OCI-LY1 (cell line): Measurements from ENCODE around the gene CRTC3.
"Not testable (repeated sequence)": the region's sequence is repeated elsewhere in the genome, so short reads cannot be mapped to it uniquely, and the experiment has no call there.

Source experiments
- H2AFZ ChIP-seq: fragments of 200-600 bp; sonication (generic), shearing (Covaris generic); 2 replicates; pipeline ENCODE4 v1.6.0; 2014; ENCODE audit warnings: antibody characterized with exemption, mild to moderate bottlenecking, low read length
- H3F3A ChIP-seq: fragments of 200-600 bp; sonication (generic), shearing (Covaris generic); 2 replicates; pipeline ENCODE4 v1.6.0; 2014; ENCODE audit warnings: mild to moderate bottlenecking, antibody characterized with exemption, low read length, moderate library complexity; ENCODE audit not compliant: insufficient read depth
- H3K27ac ChIP-seq: fragments of 200-600 bp; sonication (generic); 2 replicates; pipeline ENCODE4 v1.5.1; 2014; ENCODE audit warnings: low read length, mixed run types, mild to moderate bottlenecking, low read depth; ENCODE audit not compliant: poor library complexity, severe bottlenecking
- H3K27me3 ChIP-seq: fragments of 200-600 bp; sonication (generic); 2 replicates; pipeline ENCODE4 v1.6.0; 2014; ENCODE audit warnings: antibody characterized with exemption, mild to moderate bottlenecking, low read length, moderate library complexity; ENCODE audit not compliant: insufficient read depth
- H3K36me3 ChIP-seq: fragments of 200-600 bp; sonication (generic); 2 replicates; pipeline ENCODE4 v1.6.1; 2014; ENCODE audit warnings: mild to moderate bottlenecking, antibody characterized with exemption, low read length, moderate library complexity, mixed read lengths; ENCODE audit not compliant: insufficient read depth
- H3K4me1 ChIP-seq: fragments of 200-600 bp; sonication (generic); 2 replicates; pipeline ENCODE4 v1.5.1; 2014; ENCODE audit warnings: mild to moderate bottlenecking, low read length, moderate library complexity; ENCODE audit not compliant: insufficient read depth, severe bottlenecking
- H3K4me2 ChIP-seq: fragments of 200-600 bp; sonication (generic), shearing (Covaris generic); 2 replicates; pipeline ENCODE4 v1.6.1; 2014; ENCODE audit warnings: low read length
- H3K4me3 ChIP-seq: fragments of 200-600 bp; sonication (generic); 2 replicates; pipeline ENCODE4 v1.5.1; 2014; ENCODE audit warnings: low read length, low read depth, mild to moderate bottlenecking, mixed read lengths; ENCODE audit not compliant: poor library complexity, severe bottlenecking
- H3K79me2 ChIP-seq: fragments of 200-600 bp; shearing (Covaris generic); 2 replicates; pipeline ENCODE4 v1.6.1; 2016; ENCODE audit warnings: mixed run types, low read length, mixed read lengths; ENCODE audit not compliant: insufficient read depth
- H3K9ac ChIP-seq: fragments of 200-600 bp; sonication (generic), shearing (Covaris generic); 2 replicates; pipeline ENCODE4 v1.6.1; 2014; ENCODE audit warnings: mild to moderate bottlenecking, low read length, mixed read lengths
- H3K9me2 ChIP-seq: fragments of 200-600 bp; sonication (generic), shearing (Covaris generic); 2 replicates; pipeline ENCODE4 v1.6.1; 2014; ENCODE audit warnings: low read depth, mild to moderate bottlenecking, low read length, mixed read lengths
- H3K9me3 ChIP-seq: fragments of 200-600 bp; shearing (Covaris generic); 2 replicates; pipeline ENCODE4 v1.6.1; 2014; ENCODE audit warnings: low read length, mixed read lengths
- H4K20me1 ChIP-seq: fragments of 200-600 bp; sonication (generic), shearing (Covaris generic); 2 replicates; pipeline ENCODE4 v1.6.0; 2016; ENCODE audit warnings: mild to moderate bottlenecking, low read length; ENCODE audit not compliant: insufficient read depth
- EZH2 ChIP-seq: fragments of 200-600 bp; sonication (generic), shearing (Covaris generic); IDR thresholded peaks from 2 replicates; pipeline ENCODE4 v1.8.0; 2017; ENCODE audit warnings: borderline replicate concordance, mixed run types, mild to moderate bottlenecking, antibody characterized with exemption, low read length, moderate library complexity, mixed read lengths
- TF ChIP-seq, protein P1 (sequence below): fragments of 200-600 bp; sonication (generic), shearing (Covaris generic); IDR thresholded peaks from 2 replicates; pipeline ENCODE4 v1.5.1; 2017; ENCODE audit warnings: mild to moderate bottlenecking, antibody characterized with exemption, low read length, moderate library complexity, mixed read lengths

The CRTC3 gene

DNA sequence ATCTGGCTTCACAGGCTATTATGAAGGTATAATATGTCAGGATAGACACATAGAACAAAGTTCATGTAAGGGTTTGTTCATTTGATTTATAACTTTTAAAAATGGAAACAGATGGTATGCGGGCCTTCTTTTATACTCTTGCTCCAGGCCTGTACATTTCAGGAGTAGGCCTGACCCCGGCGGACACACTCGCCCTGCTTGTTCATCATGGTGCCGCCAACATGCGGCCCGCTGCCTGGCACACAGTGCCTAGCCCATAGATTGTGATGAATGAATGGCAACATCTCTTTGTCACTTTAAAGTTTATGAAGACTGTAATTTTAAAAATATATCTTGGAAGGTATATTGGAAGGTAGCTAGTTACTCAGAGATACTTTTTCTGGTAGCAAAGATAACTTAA is 95.3 kb downstream of the CRTC3 start:
- Histone ChIP-seq H3K79me2 (no peaks in the 10 kb centered on the region), H3K9me2 (no peaks in the 10 kb centered on the region), H3K4me2 (no peak overlapping the region), H3K27ac (no peak overlapping the region), H3K9ac (no peak overlapping the region), H3K27me3 (no peaks in the 10 kb centered on the region), H4K20me1 (no peaks in the 10 kb centered on the region), H3F3A (no peaks in the 10 kb centered on the region), H3K4me1 (peaks cover 9% of the 10 kb centered on the region), H2AFZ (no peak overlapping the region), H3K36me3 (no peaks in the 10 kb centered on the region), H3K9me3 (no peaks in the 10 kb centered on the region), H3K4me3 (no peak overlapping the region)
- no peak for TF ChIP-seq EZH2
- TF ChIP-seq, protein P1, sequence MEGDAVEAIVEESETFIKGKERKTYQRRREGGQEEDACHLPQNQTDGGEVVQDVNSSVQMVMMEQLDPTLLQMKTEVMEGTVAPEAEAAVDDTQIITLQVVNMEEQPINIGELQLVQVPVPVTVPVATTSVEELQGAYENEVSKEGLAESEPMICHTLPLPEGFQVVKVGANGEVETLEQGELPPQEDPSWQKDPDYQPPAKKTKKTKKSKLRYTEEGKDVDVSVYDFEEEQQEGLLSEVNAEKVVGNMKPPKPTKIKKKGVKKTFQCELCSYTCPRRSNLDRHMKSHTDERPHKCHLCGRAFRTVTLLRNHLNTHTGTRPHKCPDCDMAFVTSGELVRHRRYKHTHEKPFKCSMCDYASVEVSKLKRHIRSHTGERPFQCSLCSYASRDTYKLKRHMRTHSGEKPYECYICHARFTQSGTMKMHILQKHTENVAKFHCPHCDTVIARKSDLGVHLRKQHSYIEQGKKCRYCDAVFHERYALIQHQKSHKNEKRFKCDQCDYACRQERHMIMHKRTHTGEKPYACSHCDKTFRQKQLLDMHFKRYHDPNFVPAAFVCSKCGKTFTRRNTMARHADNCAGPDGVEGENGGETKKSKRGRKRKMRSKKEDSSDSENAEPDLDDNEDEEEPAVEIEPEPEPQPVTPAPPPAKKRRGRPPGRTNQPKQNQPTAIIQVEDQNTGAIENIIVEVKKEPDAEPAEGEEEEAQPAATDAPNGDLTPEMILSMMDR: no peak

DNA sequence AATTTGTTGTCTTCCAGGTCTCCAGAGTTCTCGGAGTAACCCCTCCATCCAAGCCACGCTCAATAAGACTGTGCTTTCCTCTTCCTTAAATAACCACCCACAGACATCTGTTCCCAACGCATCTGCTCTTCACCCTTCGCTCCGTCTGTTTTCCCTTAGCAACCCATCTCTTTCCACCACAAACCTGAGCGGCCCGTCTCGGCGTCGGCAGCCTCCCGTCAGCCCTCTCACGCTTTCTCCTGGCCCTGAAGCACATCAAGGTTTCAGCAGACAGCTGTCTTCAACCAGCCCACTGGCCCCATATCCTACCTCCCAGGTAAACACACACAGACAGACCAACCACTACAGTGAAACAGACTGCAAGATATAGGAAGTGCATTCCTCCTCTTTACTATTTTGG is 99.5 kb downstream of the CRTC3 start:
- Histone ChIP-seq H4K20me1 (no peaks in the 10 kb centered on the region), H3K4me3 (no peak overlapping the region), H2AFZ (no peak overlapping the region), H3K27ac (no peak overlapping the region), H3K27me3 (no peaks in the 10 kb centered on the region), H3F3A (no peaks in the 10 kb centered on the region), H3K9me3 (no peaks in the 10 kb centered on the region), H3K79me2 (no peaks in the 10 kb centered on the region), H3K9ac (no peak overlapping the region), H3K9me2 (no peaks in the 10 kb centered on the region), H3K4me1 (no peaks in the 10 kb centered on the region), H3K4me2 (no peak overlapping the region), H3K36me3 (no peaks in the 10 kb centered on the region)
- TF ChIP-seq EZH2: no peak
- TF ChIP-seq, protein P1: no peak

DNA sequence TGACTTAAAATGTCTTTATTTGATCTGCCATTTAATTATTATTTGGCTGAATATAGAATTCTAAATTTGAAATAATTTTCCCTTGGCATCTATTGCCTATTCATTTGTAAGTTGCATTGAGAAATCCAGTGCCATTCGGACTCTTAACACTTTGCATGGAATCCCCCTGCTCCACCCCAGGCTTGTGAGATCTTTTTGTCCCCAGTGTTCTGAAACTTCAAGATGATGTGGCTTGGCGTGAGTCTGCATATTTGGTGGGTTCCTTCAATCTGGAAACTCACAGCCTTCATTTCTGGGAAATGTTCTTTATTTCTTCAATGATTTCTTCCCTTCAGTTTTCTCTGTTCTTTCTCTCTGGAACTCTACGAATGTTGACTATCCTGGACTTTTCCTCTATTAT is 103.6 kb downstream of the CRTC3 start:
- Histone ChIP-seq H3K36me3 (no peaks in the 10 kb centered on the region; the same call in 1 of the 2 replicates), H2AFZ (no peak overlapping the region), H3K4me3 (no peak overlapping the region), H3K79me2 (no peaks in the 10 kb centered on the region), H3F3A (no peaks in the 10 kb centered on the region), H3K9ac (no peak overlapping the region), H3K27me3 (no peaks in the 10 kb centered on the region), H3K27ac (no peak overlapping the region), H3K9me3 (no peaks in the 10 kb centered on the region), H3K4me1 (no peaks in the 10 kb centered on the region), H4K20me1 (no peaks in the 10 kb centered on the region), H3K4me2 (no peak overlapping the region), H3K9me2 (no peaks in the 10 kb centered on the region)
- TF ChIP-seq, protein P1: no peak
- no peak for TF ChIP-seq EZH2

DNA sequence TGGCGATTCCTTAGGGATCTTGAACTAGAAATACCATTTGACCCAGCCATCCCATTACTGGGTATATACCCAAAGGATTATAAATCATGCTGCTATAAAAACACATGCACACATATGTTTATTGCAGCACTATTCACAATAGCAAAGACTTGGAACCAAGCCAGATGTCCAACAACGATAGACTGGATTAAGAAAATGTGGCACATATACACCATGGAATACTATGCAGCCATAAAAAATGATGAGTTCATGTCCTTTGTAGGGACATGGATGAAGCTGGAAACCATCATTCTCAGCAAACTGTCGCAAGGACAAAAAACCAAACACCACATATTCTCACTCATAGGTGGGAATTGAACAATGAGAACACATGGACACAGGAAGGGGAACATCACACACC is 107.3 kb downstream of the CRTC3 start:
- H2AFZ ChIP-seq, H3K9me2 ChIP-seq, H3K4me1 ChIP-seq, H4K20me1 ChIP-seq, H3K4me2 ChIP-seq, H3K27me3 ChIP-seq, H3K4me3 ChIP-seq, H3K36me3 ChIP-seq, H3K9ac ChIP-seq, H3K79me2 ChIP-seq, H3K27ac ChIP-seq, H3F3A ChIP-seq, H3K9me3 ChIP-seq: not testable (repeated sequence)
